Neutrophil (primary cell): Measurements from ENCODE around the gene LMO1.

Experiments used
- H3K27ac ChIP-seq: fragments of 200-600 bp; sonication (generic); 2 replicates; pipeline ENCODE4 v1.5.1; 2016; ENCODE audit warnings: mild to moderate bottlenecking, moderate library complexity
- H3K27me3 ChIP-seq: fragments of 200-600 bp; sonication (generic); 2 replicates; pipeline ENCODE4 v1.6.0; 2016; ENCODE audit warnings: mild to moderate bottlenecking
- H3K36me3 ChIP-seq: fragments of 200-600 bp; sonication (generic); 2 replicates; pipeline ENCODE4 v1.5.1; 2017
- H3K4me1 ChIP-seq, 2 experiments: fragments of 200-600 bp in 1 of 2; sonication (generic) in 1 of 2; 1 replicate in 1 of 2; 2 replicates in 1 of 2; pipeline versions ENCODE4 v1.5.1 to v1.6.1; 2013 to 2016; ENCODE audit warnings: low read depth in 1 of 2, low read length in 1 of 2, mild to moderate bottlenecking in 1 of 2, moderate library complexity in 1 of 2; ENCODE audit not compliant: control insufficient read depth in 1 of 2, insufficient read depth in 1 of 2
- H3K4me3 ChIP-seq, 2 experiments: fragments of 200-600 bp in 1 of 2; sonication (generic) in 1 of 2; 1 replicate in 1 of 2; 2 replicates in 1 of 2; pipeline ENCODE4 v1.5.1; 2013 to 2016; ENCODE audit warnings: low read depth in 1 of 2, low read length in 1 of 2, mild to moderate bottlenecking in 1 of 2, moderate library complexity in 1 of 2
- H3K9me3 ChIP-seq: fragments of 200-600 bp; sonication (generic); 2 replicates; pipeline ENCODE4 v1.5.1; 2016
- TF ChIP-seq, protein P1 (sequence below): fragments of 200-600 bp; sonication (generic); IDR thresholded peaks from 2 replicates; pipeline ENCODE4 v1.5.1; 2016; ENCODE audit warnings: antibody characterized with exemption

LMO1 gene

DNA sequence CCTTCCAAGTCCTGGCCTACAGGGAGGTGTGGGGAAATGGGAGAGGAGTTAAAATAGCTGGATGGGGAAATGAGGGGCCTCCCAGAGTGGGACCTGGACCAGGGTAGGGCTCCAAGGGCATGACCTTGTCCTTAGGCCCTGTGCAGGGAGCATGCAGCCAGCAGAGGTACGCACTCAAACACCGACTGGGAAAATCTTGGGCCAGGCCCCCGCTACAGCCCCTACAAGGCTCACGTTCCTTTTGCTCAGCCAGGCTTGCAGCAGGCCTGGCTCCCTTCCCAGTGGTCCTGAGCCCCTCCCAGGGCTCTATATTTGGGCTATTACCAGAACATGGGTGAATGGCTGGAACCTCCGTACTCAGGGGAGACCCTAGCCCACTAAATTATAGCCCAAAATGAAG lies 31.3 kb downstream of the LMO1 start:
- Histone ChIP-seq H3K4me3 (no peak overlapping the region), H3K27me3 (no peaks in the 10 kb centered on the region), H3K36me3 (no peaks in the 10 kb centered on the region), H3K4me1 (no peaks in the 10 kb centered on the region), H3K9me3 (no peaks in the 10 kb centered on the region), H3K27ac (no peak overlapping the region)
- TF ChIP-seq, protein P1, sequence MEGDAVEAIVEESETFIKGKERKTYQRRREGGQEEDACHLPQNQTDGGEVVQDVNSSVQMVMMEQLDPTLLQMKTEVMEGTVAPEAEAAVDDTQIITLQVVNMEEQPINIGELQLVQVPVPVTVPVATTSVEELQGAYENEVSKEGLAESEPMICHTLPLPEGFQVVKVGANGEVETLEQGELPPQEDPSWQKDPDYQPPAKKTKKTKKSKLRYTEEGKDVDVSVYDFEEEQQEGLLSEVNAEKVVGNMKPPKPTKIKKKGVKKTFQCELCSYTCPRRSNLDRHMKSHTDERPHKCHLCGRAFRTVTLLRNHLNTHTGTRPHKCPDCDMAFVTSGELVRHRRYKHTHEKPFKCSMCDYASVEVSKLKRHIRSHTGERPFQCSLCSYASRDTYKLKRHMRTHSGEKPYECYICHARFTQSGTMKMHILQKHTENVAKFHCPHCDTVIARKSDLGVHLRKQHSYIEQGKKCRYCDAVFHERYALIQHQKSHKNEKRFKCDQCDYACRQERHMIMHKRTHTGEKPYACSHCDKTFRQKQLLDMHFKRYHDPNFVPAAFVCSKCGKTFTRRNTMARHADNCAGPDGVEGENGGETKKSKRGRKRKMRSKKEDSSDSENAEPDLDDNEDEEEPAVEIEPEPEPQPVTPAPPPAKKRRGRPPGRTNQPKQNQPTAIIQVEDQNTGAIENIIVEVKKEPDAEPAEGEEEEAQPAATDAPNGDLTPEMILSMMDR = no peak

DNA sequence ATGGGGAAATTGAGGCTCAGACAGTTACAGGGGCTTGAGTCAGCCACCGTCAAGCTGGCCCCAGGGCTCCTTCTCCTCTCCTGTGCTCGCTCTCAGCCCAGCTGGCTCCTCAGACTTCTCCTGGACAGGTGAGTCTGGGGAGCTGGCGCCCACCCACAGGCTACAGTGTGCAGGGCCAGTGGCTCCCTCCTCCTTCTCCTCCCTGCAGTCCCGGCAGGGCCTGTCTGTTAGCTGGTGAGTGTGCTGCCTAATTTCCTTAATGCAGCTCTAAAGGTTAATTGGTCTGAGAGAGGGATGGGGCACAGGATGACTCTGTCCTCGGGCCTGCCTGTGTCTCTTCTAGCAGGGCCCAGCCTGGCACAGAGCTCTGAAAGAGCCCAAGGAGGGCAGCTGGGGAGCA lies 31.7 kb downstream of the LMO1 start:
- no peak overlapping the region for H3K4me3 ChIP-seq
- H3K4me1 ChIP-seq = no peaks in the 10 kb centered on the region
- H3K27me3 ChIP-seq = no peaks in the 10 kb centered on the region
- H3K9me3 ChIP-seq = no peaks in the 10 kb centered on the region
- H3K36me3 ChIP-seq = no peaks in the 10 kb centered on the region
- H3K27ac ChIP-seq = no peak overlapping the region
- TF ChIP-seq, protein P1 = no peak

DNA sequence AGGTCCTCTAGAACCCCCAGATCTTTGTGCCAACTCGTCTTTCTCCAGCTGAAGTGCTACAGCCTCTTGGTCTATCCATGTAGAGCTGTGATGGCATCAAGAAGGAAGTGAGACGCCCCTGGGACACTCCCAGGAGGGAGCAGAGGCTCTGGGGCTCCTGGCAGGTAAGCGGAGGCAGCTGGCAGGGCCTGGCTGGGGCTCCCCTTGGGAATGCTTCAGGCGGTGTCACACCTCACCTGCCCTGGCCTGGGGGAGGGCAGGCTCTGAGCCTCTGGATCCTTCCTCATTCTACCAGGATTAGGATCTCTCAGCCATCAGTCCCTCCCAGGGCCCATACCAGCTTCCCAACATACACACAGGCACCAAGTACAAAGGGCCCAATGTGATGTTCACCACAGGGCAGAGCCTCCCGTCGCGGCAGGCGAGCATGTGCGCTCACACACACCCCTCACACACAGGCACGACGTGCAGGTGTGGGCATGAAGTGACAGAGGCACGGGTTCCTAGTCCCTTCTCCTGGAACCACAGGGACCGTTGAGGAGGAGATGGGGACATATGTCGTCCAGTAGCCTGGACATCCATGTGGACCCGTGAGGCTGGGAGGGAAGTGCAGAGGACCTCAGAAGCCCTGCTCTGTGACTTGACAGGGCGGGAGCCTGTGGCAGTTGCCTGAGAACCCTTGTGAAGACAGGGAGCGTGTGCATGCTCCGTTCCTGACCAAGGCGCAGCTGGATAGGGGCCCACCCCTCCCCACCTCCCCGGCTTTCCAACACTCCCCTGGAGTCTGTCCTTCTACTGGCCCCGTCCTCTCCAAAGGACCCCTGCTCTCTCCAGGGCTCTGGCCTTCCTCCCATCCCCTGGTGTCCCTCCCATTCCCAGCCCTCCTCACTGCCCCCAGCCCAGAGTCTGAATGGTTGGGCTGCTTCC lies 32.5 kb downstream of the LMO1 start:
- Histone ChIP-seq H3K4me3 (no peak overlapping the region), H3K9me3 (no peaks in the 10 kb centered on the region), H3K36me3 (no peaks in the 10 kb centered on the region), H3K27me3 (no peaks in the 10 kb centered on the region), H3K4me1 (no peaks in the 10 kb centered on the region), H3K27ac (no peak overlapping the region)
- TF ChIP-seq, protein P1 = no peak

DNA sequence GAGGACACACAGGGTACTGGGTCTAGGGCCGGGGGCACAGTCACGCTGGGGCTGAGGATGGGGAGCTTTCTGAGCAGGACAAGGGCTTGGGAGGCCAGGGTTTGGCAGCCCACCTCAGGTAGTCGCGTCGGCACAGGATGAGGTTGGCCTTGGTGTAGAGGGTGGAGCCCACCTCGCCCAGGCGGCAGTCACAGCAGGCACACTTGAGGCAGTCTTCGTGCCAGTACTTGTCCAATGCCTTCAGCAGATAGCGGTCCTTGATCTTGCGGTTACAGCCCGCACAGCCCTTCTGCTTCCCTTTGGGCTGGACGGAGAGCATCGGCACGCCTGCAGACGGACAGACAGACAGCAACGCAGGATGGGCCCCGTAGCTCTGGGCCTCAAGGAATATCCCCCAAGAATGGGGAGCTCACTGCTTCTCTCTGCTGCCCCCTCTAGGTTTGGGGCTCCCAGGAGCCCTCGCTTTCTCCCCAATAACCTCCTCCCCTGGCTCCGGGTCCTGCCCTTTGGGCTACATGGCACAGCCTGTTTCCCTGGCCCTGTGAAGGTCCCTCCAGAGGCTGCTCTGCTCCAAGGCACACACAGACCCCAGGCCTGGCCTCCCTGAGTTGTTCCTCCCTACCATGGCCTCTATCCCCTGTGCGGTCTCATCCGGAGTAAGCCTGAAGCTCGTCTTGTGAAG lies 33.4 kb downstream of the LMO1 start:
- TF ChIP-seq, protein P1 = no peak
- no peak overlapping the region for H3K27ac ChIP-seq
- no peaks in the 10 kb centered on the region for H3K4me1 ChIP-seq

DNA sequence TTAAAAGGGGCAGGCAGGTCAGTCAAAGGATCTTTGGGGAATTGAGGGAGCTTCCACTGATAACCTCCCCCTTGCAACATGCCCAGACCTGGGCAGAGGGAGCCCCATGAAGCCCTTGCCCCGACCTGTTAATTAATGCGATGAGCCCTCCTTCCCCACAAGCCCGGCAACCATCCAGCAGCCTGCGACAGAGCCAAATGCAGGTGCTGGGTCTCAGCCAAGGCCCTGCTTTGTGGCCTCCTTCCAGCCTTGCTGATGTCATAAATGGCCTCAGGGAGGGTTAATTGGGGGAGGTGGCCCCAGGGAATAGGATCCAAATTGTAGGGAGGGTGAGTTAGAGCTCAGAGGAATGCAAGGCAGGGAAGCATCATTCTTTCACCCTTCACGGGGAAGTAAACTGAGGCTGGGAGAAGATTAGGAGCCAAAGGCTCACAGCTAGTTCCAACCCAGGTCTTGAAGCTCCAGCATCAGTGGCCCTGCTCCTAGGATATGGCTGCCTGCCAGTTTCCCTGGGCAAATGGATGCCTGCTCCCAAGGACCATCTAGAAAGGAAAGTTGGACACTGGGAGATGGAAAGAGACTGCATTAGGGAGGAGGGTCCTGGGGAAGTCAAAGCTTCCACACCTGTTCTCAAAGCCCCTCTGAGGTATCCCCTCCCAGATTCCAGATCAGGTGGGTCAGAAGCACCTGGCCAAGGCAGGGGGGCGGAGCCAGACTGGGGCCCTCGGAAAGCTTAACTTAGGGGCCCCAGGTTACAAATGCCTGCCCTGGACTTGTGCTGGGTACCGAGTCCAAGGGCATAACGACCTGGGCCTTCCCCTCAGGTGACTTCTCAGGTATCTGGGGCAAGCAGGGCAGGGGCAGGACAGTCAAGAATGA lies 34.1 kb downstream of the LMO1 start:
- no peaks in the 10 kb centered on the region for H3K36me3 ChIP-seq
- no peaks in the 10 kb centered on the region for H3K9me3 ChIP-seq
- TF ChIP-seq, protein P1 = no peak
- H3K4me3 ChIP-seq = no peak overlapping the region
- H3K27me3 ChIP-seq = no peaks in the 10 kb centered on the region
- no peaks in the 10 kb centered on the region for H3K4me1 ChIP-seq
- H3K27ac ChIP-seq = no peak overlapping the region

More for the DNA sequence above, 33.4 kb downstream of the LMO1 start:
- Histone ChIP-seq H3K9me3 (no peaks in the 10 kb centered on the region), H3K27me3 (no peaks in the 10 kb centered on the region), H3K4me3 (no peak overlapping the region), H3K36me3 (no peaks in the 10 kb centered on the region)
